MCF 10A (cell line): ENCODE measurements around the gene CELA1. TPM values are rescaled to one million over a fixed set of nuclear protein-coding genes. Genes with fewer than 3 reads are reported as not detected.

ENCODE experiments used
- BruUV-seq: library from RNA; stranded (reverse); fragments of 400-500 nt; replicated peaks from 2 replicates; lab custom pipeline; 2021; lab: Mats Ljungman, UMichigan
- CTCF ChIA-PET: fragments of 300-600 bp; sonication (Branson Sonifier 250); formaldehyde crosslinking; extraction: SDS; loops from one replicate; lab custom pipeline; 2021; ENCODE audit warnings: antibody characterized with exemption, inconsistent platforms; lab: Yijun Ruan, JAX
- POLR2A ChIA-PET: fragments of 300-600, 350-650 bp; sonication (Branson Sonifier 250); formaldehyde crosslinking; extraction: SDS; loops from one replicate; lab custom pipeline; 2020; ENCODE audit warnings: antibody characterized with exemption, inconsistent platforms; lab: Yijun Ruan, JAX
- DNase-seq: peaks from one replicate; pipeline ENCODE4 v3.0.0-alpha.2; 2018; ENCODE audit not compliant: unreplicated experiment
- H3K27ac Mint-ChIP-seq: one replicate; pipeline ENCODE4 v1.8.0; 2022; ENCODE audit warnings: mild to moderate bottlenecking, low read depth, mixed read lengths; ENCODE audit not compliant: unreplicated experiment
- H3K27me3 Mint-ChIP-seq: one replicate; pipeline ENCODE4 v1.8.0; 2022; ENCODE audit warnings: mixed read lengths; ENCODE audit not compliant: insufficient read depth, unreplicated experiment
- H3K36me3 Mint-ChIP-seq: one replicate; pipeline ENCODE4 v1.8.0; 2022; ENCODE audit warnings: mild to moderate bottlenecking, moderate library complexity, mixed read lengths; ENCODE audit not compliant: insufficient read depth, unreplicated experiment
- H3K4me1 Mint-ChIP-seq: one replicate; pipeline ENCODE4 v1.8.0; 2022; ENCODE audit warnings: mixed read lengths; ENCODE audit not compliant: insufficient read depth, unreplicated experiment
- H3K4me3 Mint-ChIP-seq: one replicate; pipeline ENCODE4 v1.8.0; 2022; ENCODE audit warnings: mild to moderate bottlenecking, moderate library complexity, mixed read lengths; ENCODE audit not compliant: unreplicated experiment
- H3K9me3 Mint-ChIP-seq: one replicate; pipeline ENCODE4 v1.8.0; 2022; ENCODE audit warnings: mixed read lengths; ENCODE audit not compliant: unreplicated experiment
- intact Hi-C: fragments of 100-400 bp; cut with micrococcal nuclease; formaldehyde crosslinking; loops from 2 replicates; pipeline ENCODE4 v1.14.1; 2022
- total RNA-seq: library from RNA; stranded (reverse); gene quantifications from 2 replicates; pipeline ENCODE4 v1.2.3, GENCODE V29; 2022
- TF ChIP-seq, protein P1 (sequence below): fragments of 200-600 bp; IDR thresholded peaks from one replicate; pipeline ENCODE4 v1.8.0; 2022; ENCODE audit warnings: antibody characterized with exemption, mild to moderate bottlenecking; ENCODE audit not compliant: unreplicated experiment

Gene CELA1
- total RNA-seq, 1 experiment from 2014 or later: not detected

DNA sequence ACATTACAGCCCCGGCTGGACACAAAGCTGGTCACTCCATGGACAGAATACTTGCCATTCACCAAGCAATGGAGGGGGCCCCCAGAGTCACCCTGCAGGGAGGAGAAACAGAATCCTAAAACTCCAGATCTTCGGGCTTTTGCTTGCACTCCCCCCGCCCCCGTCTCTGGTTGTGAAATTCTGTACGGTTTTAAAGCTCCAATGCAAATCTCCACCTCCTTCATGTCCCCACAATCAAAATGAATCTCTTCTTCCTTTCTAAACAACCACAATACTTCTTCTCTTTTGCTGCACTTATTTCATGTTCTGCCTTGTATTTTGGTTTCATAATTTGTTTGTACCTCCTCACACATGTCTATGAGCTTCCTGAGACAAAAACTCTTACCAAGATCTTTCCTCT is 16.7 kb downstream of the CELA1 start:
- H3K4me1 Mint-ChIP-seq: peaks cover 11% of the 10 kb centered on the region
- peaks cover 11% of the 10 kb centered on the region for H3K36me3 Mint-ChIP-seq
- no peaks in the 10 kb centered on the region for H3K9me3 Mint-ChIP-seq
- intact Hi-C loops: loop anchor here (5.0 kb wide), 1 partner anchor 47 kb away; no protein-coding TSS in a partner anchor
- ChIA-PET POLR2A (interaction anchor here (0.5 to 1.0 kb wide), 2 partner anchors 10 to 109 kb away, joined by 3 to 4 read pairs; no protein-coding TSS in a partner anchor), CTCF (interaction anchor here (3.9 kb wide), 1 partner anchor 11 kb away, joined by 24 read pairs; no protein-coding TSS in a partner anchor)
- no peak for DNase-seq
- no peak overlapping the region for H3K4me3 Mint-ChIP-seq
- no peaks in the 10 kb centered on the region for H3K27me3 Mint-ChIP-seq
- no peak overlapping the region for H3K27ac Mint-ChIP-seq
- BruUV-seq: no TSS peak
- TF ChIP-seq, protein P1, sequence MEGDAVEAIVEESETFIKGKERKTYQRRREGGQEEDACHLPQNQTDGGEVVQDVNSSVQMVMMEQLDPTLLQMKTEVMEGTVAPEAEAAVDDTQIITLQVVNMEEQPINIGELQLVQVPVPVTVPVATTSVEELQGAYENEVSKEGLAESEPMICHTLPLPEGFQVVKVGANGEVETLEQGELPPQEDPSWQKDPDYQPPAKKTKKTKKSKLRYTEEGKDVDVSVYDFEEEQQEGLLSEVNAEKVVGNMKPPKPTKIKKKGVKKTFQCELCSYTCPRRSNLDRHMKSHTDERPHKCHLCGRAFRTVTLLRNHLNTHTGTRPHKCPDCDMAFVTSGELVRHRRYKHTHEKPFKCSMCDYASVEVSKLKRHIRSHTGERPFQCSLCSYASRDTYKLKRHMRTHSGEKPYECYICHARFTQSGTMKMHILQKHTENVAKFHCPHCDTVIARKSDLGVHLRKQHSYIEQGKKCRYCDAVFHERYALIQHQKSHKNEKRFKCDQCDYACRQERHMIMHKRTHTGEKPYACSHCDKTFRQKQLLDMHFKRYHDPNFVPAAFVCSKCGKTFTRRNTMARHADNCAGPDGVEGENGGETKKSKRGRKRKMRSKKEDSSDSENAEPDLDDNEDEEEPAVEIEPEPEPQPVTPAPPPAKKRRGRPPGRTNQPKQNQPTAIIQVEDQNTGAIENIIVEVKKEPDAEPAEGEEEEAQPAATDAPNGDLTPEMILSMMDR: no peak

DNA sequence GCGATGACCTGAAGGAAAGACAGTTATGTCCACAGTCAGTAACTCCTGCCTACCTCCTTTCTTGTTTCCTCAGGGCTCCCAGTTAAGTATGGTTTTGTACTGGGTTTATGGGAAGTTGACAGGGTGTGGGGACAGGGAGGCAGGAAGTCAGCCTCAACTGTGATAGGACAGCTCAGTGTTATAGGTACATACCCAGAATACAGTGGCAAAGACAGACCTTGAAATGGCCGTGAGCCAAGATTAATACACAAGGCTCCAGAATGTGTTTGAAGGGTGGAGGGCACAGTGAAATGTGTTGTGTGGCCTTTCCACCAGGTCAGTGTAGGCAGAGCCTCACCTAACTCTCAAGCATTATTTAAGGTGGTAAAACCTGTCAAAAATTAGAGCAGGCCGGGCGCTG is 17.9 kb downstream of the CELA1 start:
- BruUV-seq: no TSS peak
- TF ChIP-seq, protein P1: no peak
- H3K27ac Mint-ChIP-seq: no peak overlapping the region
- no peaks in the 10 kb centered on the region for H3K9me3 Mint-ChIP-seq
- peaks cover 11% of the 10 kb centered on the region for H3K36me3 Mint-ChIP-seq
- H3K27me3 Mint-ChIP-seq: no peaks in the 10 kb centered on the region
- intact Hi-C loops: loop anchor here (5.0 kb wide), 1 partner anchor 46 kb away; no protein-coding TSS in a partner anchor
- H3K4me3 Mint-ChIP-seq: no peak overlapping the region
- DNase-seq: no peak
- peaks cover 11% of the 10 kb centered on the region for H3K4me1 Mint-ChIP-seq
- ChIA-PET POLR2A (no interaction called here), CTCF (no interaction called here)

DNA sequence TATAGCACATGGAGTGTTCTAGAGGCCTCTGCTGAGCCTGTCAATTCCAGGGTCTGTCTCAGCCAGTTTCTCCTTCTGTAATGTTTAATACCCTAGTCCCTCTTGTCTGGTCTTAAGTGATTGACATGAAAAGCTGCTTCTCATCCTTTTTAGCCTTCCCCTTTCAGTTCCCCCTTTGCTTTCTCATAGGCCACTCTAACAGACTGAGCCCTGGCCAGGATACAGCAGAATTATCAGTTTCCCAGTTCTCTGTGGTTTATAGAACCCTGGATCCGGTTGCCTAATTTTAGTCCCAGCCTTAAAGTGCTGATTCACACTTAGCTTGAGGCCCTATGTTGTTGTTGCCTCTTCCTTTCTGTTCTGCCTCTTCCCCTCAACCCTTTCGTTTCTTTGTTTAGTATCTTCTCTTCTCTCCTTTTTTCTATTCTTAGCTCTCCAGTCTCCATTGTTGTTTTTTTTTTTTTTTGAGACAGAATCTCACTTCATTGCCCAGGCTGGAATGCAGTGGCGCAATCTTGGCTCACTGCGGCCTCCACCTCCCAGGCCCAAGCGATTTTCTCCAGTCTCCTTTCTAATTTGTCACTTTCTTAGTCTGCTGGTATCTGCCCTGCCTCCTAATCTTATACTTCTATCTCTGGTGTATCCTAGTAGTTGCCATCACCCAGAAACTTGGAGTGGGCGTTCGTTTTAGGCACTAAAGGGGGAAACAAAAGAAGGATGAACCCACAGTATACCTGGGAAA is 19.6 kb downstream of the CELA1 start:
- Mint-ChIP-seq H3K9me3 (no peaks in the 10 kb centered on the region), H3K4me1 (peaks cover 11% of the 10 kb centered on the region), H3K36me3 (peaks cover 11% of the 10 kb centered on the region), H3K4me3 (no peak overlapping the region), H3K27me3 (no peaks in the 10 kb centered on the region), H3K27ac (peak overlapping the region; percentile 86)
- no TSS peak for BruUV-seq
- POLR2A ChIA-PET: interaction anchor here (0.6 to 1.2 kb wide), 4 partner anchors 24 to 413 kb away, joined by 3 to 5 read pairs (median 4); partner anchors contain the start of gene DAZAP2
- intact Hi-C loops: loop anchor here (5.0 kb wide), 1 partner anchor 45 kb away; no protein-coding TSS in a partner anchor
- CTCF ChIA-PET: interaction anchor here (0.7 to 1.2 kb wide), 2 partner anchors 14 to 23 kb away, joined by 3 to 9 read pairs; no protein-coding TSS in a partner anchor
- DNase-seq: peak; percentile 82
- TF ChIP-seq, protein P1: no peak

DNA sequence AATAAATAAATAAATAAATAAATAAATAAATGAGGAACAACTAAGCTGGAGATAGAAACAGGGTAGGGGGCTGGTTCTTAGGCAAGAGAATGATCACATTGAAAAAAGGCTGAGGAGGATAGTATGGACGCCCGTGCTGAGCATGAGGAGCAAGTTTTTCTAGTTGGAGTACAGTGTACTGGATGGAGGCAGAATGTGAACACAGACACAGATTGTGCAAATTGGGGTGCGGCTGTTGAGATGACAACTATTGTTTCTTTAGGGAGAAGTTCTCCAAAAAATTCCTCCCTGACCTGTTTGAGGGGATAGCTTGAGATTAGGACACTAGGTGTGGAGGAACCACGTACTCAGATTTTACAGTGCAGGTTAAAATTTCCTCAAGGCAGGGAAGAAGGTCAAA is 21.5 kb downstream of the CELA1 start:
- Mint-ChIP-seq H3K36me3 (peaks cover 5% of the 10 kb centered on the region), H3K9me3 (no peaks in the 10 kb centered on the region), H3K4me1 (peaks cover 11% of the 10 kb centered on the region), H3K27me3 (no peaks in the 10 kb centered on the region), H3K27ac (no peak overlapping the region), H3K4me3 (no peak overlapping the region)
- ChIA-PET CTCF (no interaction called here), POLR2A (no interaction called here)
- BruUV-seq: no TSS peak
- TF ChIP-seq, protein P1: no peak
- no peak for DNase-seq
- intact Hi-C loops: loop anchor here (5.0 kb wide), 1 partner anchor 43 kb away; no protein-coding TSS in a partner anchor
